DND-41 (cell line): ENCODE data around the gene SMAD5.

ENCODE experiments used
- ATAC-seq: fragments of 200-7000 bp; cut with Tn5 transposase; 3 replicates; pipeline ENCODE4 v1.9.1; 2021; ENCODE audit warnings: low read depth; ENCODE audit not compliant: insufficient read depth
- DNase-seq: peaks from one replicate; pipeline ENCODE4 v3.0.0-alpha.2; 2020
- H2AFZ ChIP-seq: 2 replicates; pipeline ENCODE4 v1.6.0; 2012; ENCODE audit warnings: low read depth, low read length
- H3K27ac ChIP-seq: 2 replicates; pipeline ENCODE4 v1.5.1; 2012; ENCODE audit warnings: low read length, inconsistent platforms
- H3K27me3 ChIP-seq: fragments of 200-600 bp; sonication (generic); 2 replicates; pipeline ENCODE4 v1.6.0; 2012; ENCODE audit warnings: low read length, mild to moderate bottlenecking, inconsistent platforms; ENCODE audit not compliant: insufficient read depth, poor library complexity
- H3K36me3 ChIP-seq: 2 replicates; pipeline ENCODE4 v1.5.1; 2012; ENCODE audit warnings: low read length, inconsistent platforms; ENCODE audit not compliant: insufficient read depth
- H3K4me1 ChIP-seq: 2 replicates; pipeline ENCODE4 v1.5.1; 2012; ENCODE audit warnings: mild to moderate bottlenecking, low read length; ENCODE audit not compliant: insufficient read depth
- H3K4me2 ChIP-seq: 2 replicates; pipeline ENCODE4 v1.6.0; 2012; ENCODE audit warnings: mild to moderate bottlenecking, moderate library complexity, low read length, inconsistent platforms; ENCODE audit not compliant: insufficient read depth
- H3K4me3 ChIP-seq, 2 experiments: fragments of 200-600 bp in 1 of 2; shearing (Covaris generic) in 1 of 2; 2 replicates each; pipeline ENCODE4 v1.5.1; 2012 to 2016; ENCODE audit warnings: inconsistent platforms in 2 of 2, low read length in 2 of 2, mild to moderate bottlenecking in 2 of 2, low read depth in 1 of 2, moderate library complexity in 1 of 2
- H3K79me2 ChIP-seq: 2 replicates; pipeline ENCODE4 v1.6.0; 2012; ENCODE audit warnings: low read length, inconsistent platforms; ENCODE audit not compliant: insufficient read depth
- H3K9ac ChIP-seq: 2 replicates; pipeline ENCODE4 v1.6.0; 2012; ENCODE audit warnings: low read depth, mild to moderate bottlenecking, inconsistent platforms, low read length, moderate library complexity
- H3K9me3 ChIP-seq: 2 replicates; pipeline ENCODE4 v1.5.1; 2012; ENCODE audit warnings: low read length, moderate library complexity, mild to moderate bottlenecking, inconsistent platforms; ENCODE audit not compliant: insufficient read depth, severe bottlenecking
- H4K20me1 ChIP-seq: 2 replicates; pipeline ENCODE4 v1.6.0; 2012; ENCODE audit warnings: low read length; ENCODE audit not compliant: insufficient read depth
- CTCF ChIP-seq: IDR thresholded peaks from 2 replicates; pipeline ENCODE4 v1.5.1; 2012; ENCODE audit warnings: borderline replicate concordance, low read length, moderate library complexity, mild to moderate bottlenecking; ENCODE audit not compliant: poor library complexity, severe bottlenecking; ENCODE audit errors: extremely low read depth
- EZH2 ChIP-seq: IDR thresholded peaks from 3 replicates; pipeline ENCODE4 v1.6.1; 2012; ENCODE audit warnings: borderline replicate concordance, low read depth, mild to moderate bottlenecking, moderate library complexity, low read length, inconsistent platforms; ENCODE audit not compliant: severe bottlenecking

Gene SMAD5

GRCh38 chr5:136106351-136107031 is 26.2 kb upstream of the SMAD5 start:
- H3K4me2 ChIP-seq, result no peak overlapping the region
- DNase-seq, result no peak

DNA sequence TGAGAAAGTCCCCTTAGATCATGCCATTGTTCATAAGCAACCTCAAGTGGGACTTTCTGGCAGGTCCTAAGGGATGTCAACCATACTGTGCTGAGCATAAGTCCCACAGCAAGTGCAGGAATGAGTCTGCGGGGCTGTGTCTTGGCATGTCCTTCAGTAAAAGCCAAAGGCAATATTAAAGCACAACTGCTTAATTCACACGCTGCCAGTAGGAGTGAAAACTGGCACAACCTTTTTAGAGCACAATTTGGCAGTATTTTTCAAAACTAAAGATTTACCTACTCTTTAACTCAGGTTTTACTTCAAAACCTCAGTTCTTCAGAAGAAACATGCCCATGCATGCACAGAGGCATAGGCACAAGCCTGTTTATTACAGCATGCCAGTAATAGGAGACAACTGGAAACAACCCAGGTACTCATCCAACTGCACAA is 24.4 kb upstream of the SMAD5 start:
- Histone ChIP-seq H3K27ac (no peak overlapping the region), H3K4me2 (no peak overlapping the region), H3K27me3 (peaks cover 11% of the 10 kb centered on the region), H3K4me3 (no peak overlapping the region), H3K9ac (no peak overlapping the region), H3K36me3 (no peaks in the 10 kb centered on the region), H3K9me3 (no peaks in the 10 kb centered on the region), H2AFZ (no peak overlapping the region), H3K79me2 (no peaks in the 10 kb centered on the region), H3K4me1 (no peaks in the 10 kb centered on the region), H4K20me1 (no peaks in the 10 kb centered on the region)
- ATAC-seq (no peak), DNase-seq (no peak)
- no peak for TF ChIP-seq CTCF
- TF ChIP-seq EZH2, result no peak

More at GRCh38 chr5:136106351-136107031, 26.2 kb upstream of the SMAD5 start:
- H3K79me2 ChIP-seq, result no peaks in the 10 kb centered on the region
- no peaks in the 10 kb centered on the region for H3K9me3 ChIP-seq
- no peak for ATAC-seq
- TF ChIP-seq EZH2 (no peak), CTCF (no peak)
- H3K27me3 ChIP-seq, result peaks cover 12% of the 10 kb centered on the region
- H4K20me1 ChIP-seq, result no peaks in the 10 kb centered on the region
- H3K4me3 ChIP-seq, result no peak overlapping the region
- H3K9ac ChIP-seq, result no peak overlapping the region
- H2AFZ ChIP-seq, result no peak overlapping the region
- H3K36me3 ChIP-seq, result no peaks in the 10 kb centered on the region
- H3K27ac ChIP-seq, result no peak overlapping the region
- no peaks in the 10 kb centered on the region for H3K4me1 ChIP-seq

DNA sequence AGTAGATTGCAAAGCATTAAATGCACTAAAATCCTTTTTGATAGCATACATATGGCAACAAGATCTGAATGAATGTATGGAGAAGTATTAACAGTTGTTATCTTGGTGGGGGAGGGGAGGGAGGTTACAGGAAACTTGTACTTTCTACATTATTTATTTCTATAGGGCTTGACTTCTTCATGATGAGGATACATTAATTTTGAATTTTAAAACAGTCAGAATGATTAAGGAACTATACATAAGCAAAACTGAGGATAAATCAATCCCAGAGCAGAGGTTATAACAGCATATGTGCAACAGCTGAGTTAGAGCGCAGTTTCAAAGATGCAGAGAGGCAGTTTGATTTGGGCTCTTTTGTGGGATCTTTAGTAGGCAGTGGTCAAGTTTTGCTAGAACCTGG is 23.9 kb upstream of the SMAD5 start:
- H2AFZ ChIP-seq, result no peak overlapping the region
- no peaks in the 10 kb centered on the region for H3K79me2 ChIP-seq
- DNase-seq (no peak), ATAC-seq (no peak)
- TF ChIP-seq CTCF, result no peak
- H3K27ac ChIP-seq, result no peak overlapping the region
- no peaks in the 10 kb centered on the region for H3K9me3 ChIP-seq
- no peaks in the 10 kb centered on the region for H4K20me1 ChIP-seq
- H3K4me1 ChIP-seq, result no peaks in the 10 kb centered on the region
- H3K36me3 ChIP-seq, result no peaks in the 10 kb centered on the region
- H3K4me2 ChIP-seq, result no peak overlapping the region
- no peak overlapping the region for H3K4me3 ChIP-seq
- no peak overlapping the region for H3K9ac ChIP-seq
- peaks cover 11% of the 10 kb centered on the region for H3K27me3 ChIP-seq
